ENCODE measurements around the gene ARID4B. TPM values are rescaled to one million over a fixed set of nuclear protein-coding genes. Genes with fewer than 3 reads are reported as not detected.
"Not testable (repeated sequence)": the region's sequence is repeated elsewhere in the genome, so short reads cannot be mapped to it uniquely, and the experiment has no call there.

Gene ARID4B
- total RNA-seq, 1 donor from 2014 or later, result 43.6 TPM

DNA sequence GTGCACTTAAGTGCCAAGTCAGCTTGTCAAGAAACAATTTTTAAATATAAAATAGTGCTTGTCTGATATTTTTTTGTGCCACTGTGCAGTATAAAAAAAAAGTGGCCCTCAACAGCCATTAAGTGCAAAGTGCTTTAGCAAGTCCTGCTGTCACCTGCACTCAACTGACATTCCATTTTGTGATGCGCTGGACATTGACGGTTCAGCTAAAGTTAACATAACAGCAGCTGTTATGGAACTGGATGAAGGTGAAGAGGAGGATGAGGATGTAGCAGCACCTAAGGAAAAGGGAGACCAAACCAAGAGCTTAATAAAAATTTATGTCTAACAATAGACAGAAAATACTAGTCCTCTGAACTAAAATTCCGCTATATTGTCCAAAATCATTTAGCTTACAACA is 159.6 kb downstream of the ARID4B start:
- Mint-ChIP-seq H3K9me3 (no peaks in the 10 kb centered on the region), H3K4me3 (no peak overlapping the region), H3K4me1 (no peaks in the 10 kb centered on the region), H3K36me3 (ENCODE audit: low read depth) (peaks cover 8% of the 10 kb centered on the region), H3K27me3 (ENCODE audit: low read depth) (no peaks in the 10 kb centered on the region), H3K27ac (ENCODE audit: unreplicated experiment) (no peak overlapping the region)
- TF ChIP-seq, protein P1, sequence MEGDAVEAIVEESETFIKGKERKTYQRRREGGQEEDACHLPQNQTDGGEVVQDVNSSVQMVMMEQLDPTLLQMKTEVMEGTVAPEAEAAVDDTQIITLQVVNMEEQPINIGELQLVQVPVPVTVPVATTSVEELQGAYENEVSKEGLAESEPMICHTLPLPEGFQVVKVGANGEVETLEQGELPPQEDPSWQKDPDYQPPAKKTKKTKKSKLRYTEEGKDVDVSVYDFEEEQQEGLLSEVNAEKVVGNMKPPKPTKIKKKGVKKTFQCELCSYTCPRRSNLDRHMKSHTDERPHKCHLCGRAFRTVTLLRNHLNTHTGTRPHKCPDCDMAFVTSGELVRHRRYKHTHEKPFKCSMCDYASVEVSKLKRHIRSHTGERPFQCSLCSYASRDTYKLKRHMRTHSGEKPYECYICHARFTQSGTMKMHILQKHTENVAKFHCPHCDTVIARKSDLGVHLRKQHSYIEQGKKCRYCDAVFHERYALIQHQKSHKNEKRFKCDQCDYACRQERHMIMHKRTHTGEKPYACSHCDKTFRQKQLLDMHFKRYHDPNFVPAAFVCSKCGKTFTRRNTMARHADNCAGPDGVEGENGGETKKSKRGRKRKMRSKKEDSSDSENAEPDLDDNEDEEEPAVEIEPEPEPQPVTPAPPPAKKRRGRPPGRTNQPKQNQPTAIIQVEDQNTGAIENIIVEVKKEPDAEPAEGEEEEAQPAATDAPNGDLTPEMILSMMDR (conservative IDR thresholded peaks at IDR 0.05), result no peak
- no peak for DNase-seq (ENCODE audit: low read depth, low spot score)

DNA sequence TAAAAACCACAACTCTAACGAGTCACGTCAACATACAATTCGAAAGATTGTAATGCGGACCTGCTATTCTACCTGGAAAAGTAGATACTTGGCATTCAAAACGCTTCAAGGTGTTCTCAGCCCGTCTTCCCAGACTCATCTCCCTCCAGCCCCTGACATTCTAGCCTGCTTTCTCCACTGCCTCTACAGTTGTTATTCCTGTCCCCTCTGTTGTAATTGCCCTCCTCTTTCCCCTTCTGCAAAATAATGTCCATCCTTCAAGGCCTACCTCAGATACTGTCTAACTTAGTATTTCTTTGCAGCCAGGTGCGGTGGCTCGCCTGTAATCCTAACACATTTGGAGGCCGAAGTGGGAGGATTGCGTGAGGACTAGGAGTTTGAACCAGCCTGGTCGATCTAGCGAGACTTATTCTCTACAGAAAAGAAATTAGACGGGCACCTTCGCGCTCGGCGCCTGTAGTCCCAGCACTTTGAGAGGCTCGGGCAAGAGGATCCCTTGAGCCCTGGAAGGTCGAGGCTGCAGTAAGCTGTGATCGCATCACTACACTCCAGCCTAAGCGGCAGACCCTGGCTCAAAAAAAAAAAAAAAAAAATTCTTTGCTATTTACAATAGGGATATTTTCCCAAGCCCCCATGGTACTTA is 166.2 kb downstream of the ARID4B start:
- DNase-seq (ENCODE audit: low read depth, low spot score), result no peak
- Mint-ChIP-seq H3K4me1 (peaks cover 22% of the 10 kb centered on the region), H3K27me3 (ENCODE audit: low read depth) (no peaks in the 10 kb centered on the region), H3K27ac (ENCODE audit: unreplicated experiment) (peak overlapping the region; percentile 44), H3K9me3 (no peaks in the 10 kb centered on the region), H3K4me3 (peak overlapping the region; percentile 97), H3K36me3 (ENCODE audit: low read depth) (peaks cover 2% of the 10 kb centered on the region)
- TF ChIP-seq, protein P1 (conservative IDR thresholded peaks at IDR 0.05), result no peak

DNA sequence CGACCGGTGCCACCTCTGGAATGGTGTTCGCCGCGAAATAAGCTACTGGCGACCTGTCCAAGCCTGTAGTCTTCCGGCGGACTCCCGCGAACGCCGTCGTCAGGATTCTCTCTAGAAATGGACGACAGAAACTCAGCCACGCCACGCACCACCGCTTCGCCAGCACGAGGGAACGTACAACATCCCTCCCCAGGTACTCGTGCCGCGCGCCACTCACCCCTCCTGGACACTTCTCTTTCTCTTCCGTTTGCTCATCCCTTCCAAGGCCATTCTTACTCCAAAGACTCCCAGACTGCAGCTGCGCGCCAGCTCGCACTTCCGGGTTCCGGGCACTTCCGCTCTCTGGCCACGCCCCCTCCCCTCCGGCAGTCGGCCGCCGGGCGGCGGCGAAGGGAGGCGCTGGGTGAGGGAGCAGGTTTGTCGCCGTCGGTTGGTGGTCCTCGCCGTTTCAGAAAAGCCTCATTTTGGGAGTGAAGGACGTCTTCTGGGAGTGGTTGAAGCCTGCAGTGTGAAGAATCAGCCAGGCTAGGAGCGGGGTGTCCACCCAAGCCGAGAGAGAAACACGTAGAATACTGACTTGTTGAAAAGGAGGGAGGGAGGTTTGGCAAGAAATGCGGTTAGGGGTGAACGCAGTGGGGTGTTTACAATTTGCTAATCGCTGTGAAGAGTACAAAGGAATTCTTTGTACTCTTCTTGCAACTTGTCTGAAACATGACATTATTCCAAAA is 166.9 kb downstream of the ARID4B start, which contains the start of gene RBM34:
Gene RBM34 (minus strand): TSS at position 294 of the 728 bp plus-strand sequence. CDS start 24 bp downstream, at position 270.
- Mint-ChIP-seq H3K4me1 (peaks cover 22% of the 10 kb centered on the region), H3K27me3 (ENCODE audit: low read depth) (no peaks in the 10 kb centered on the region), H3K27ac (ENCODE audit: unreplicated experiment) (peak within 1 kb of the TSS; percentile 97), H3K4me3 (peak within 1 kb of the TSS; percentile 97), H3K9me3 (no peaks in the 10 kb centered on the region), H3K36me3 (ENCODE audit: low read depth) (peaks cover 2% of the 10 kb centered on the region)
- TF ChIP-seq, protein P1 (conservative IDR thresholded peaks at IDR 0.05), result no peak
- peak; percentile 91 for DNase-seq (ENCODE audit: low read depth, low spot score)

DNA sequence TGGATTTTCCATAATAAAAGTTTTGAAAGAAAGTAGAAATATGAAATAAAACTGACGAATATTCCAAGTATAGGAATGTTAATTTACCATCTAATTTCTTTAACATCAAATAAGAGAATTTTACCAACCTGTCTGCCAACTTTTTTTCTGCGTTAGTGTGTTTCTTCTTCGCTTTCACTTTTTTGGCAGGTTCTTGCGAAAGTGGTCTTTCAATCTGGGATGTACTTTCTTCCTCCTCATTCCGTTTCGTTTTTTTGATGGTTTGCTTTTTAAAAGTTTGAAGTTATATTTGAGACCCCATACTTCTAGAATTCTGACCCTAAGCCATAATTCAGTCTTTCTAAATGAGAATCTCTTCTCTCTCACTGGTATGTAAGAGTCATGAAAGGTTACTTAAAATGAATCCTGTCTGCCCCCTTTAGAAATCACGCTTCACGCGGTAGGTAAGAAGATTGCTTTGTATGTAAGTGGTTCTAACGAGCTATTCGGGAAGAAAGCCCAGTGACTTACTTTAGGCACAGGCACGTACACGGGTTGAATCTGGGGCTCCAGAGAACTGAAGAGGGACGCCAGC is 167.5 kb downstream of the ARID4B start:
- TF ChIP-seq, protein P1 (conservative IDR thresholded peaks at IDR 0.05), result no peak
- Mint-ChIP-seq H3K9me3 (no peaks in the 10 kb centered on the region), H3K36me3 (ENCODE audit: low read depth) (peaks cover 2% of the 10 kb centered on the region), H3K4me1 (peaks cover 22% of the 10 kb centered on the region), H3K27ac (ENCODE audit: unreplicated experiment) (peak overlapping the region; percentile 97), H3K4me3 (peak overlapping the region; percentile 97), H3K27me3 (ENCODE audit: low read depth) (no peaks in the 10 kb centered on the region)
- DNase-seq (ENCODE audit: low read depth, low spot score), result no peak

DNA sequence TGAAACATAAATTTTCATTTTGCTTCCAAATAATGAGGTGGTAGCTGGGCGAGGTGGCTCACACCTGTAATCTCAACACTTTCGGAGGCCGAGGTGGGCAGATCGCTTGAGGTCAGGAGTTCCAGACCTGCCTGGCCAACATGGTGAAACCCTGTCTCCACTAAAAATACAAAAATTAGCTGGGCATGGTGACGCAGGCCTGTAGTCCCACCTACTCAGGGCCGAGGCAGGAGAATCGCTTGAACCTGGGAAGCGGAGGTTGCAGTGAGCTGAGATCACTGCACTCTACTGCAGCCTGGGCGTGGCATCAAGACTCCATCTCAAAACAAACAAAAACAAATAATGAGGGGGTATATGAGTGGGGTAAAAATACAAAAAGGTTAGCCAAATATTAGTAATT is 168.0 kb downstream of the ARID4B start:
- H3K9me3 Mint-ChIP-seq; DNase-seq (ENCODE audit: low read depth, low spot score); H3K36me3 Mint-ChIP-seq (ENCODE audit: low read depth); H3K27me3 Mint-ChIP-seq (ENCODE audit: low read depth): not testable (repeated sequence)
- peak overlapping the region; percentile 87 for H3K27ac Mint-ChIP-seq (ENCODE audit: unreplicated experiment)
- H3K4me3 Mint-ChIP-seq, result peak overlapping the region; percentile 97
- peaks cover 22% of the 10 kb centered on the region for H3K4me1 Mint-ChIP-seq

DNA sequence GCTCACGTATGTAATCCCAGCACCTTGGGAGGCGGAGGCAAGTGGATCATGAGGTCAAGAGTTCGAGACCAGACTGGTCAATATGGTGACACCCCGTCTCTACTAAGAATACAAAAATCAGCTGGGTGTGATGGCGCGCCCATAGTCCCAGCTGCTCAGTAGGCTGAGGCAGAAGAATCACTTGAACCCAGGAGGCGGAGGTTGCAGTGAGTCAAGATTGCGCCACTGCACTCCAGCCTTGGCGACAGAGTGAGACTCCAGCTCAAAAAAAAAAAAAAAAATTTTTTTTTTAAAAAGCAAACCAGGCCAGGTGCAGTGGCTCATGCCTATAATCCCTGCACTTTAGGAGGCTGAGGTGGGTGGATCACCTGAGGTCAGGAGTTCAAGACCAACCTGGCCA is 168.7 kb downstream of the ARID4B start:
- peak overlapping the region; percentile 97 for H3K4me3 Mint-ChIP-seq
- not testable (repeated sequence) for H3K36me3 Mint-ChIP-seq (ENCODE audit: low read depth); H3K27me3 Mint-ChIP-seq (ENCODE audit: low read depth); DNase-seq (ENCODE audit: low read depth, low spot score); H3K27ac Mint-ChIP-seq (ENCODE audit: unreplicated experiment); H3K9me3 Mint-ChIP-seq
- peaks cover 22% of the 10 kb centered on the region for H3K4me1 Mint-ChIP-seq

Data from neural crest cell (in vitro differentiated cells).